GM12874 (cell line): ENCODE measurements around the gene PIK3R1.

Experiments used
- TF ChIP-seq, protein P1 (sequence below): IDR thresholded peaks from 2 replicates; pipeline ENCODE4 v1.5.1; 2011; ENCODE audit warnings: low read depth, mild to moderate bottlenecking, control low read depth, low read length, moderate library complexity; ENCODE audit not compliant: insufficient read depth

Gene PIK3R1

DNA sequence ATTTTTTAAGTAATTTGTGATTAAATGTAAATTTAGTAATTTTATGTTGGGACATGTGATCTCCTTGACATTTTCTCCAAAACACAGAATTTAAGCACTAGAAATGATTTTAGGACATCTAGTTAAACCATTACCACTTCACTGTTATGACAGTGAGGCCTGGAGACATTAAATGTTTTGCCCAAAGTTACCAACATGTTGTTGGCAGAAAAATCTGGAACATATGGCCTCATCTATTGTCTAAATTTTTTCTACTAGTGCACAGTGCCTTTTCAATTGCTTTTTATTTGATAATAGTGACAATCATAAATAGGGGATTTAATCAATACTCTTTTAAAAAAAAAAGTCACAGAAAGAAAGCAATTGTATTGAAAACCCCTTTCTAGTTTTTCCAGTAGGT is 45.6 kb downstream of the PIK3R1 start:
- TF ChIP-seq, protein P1, sequence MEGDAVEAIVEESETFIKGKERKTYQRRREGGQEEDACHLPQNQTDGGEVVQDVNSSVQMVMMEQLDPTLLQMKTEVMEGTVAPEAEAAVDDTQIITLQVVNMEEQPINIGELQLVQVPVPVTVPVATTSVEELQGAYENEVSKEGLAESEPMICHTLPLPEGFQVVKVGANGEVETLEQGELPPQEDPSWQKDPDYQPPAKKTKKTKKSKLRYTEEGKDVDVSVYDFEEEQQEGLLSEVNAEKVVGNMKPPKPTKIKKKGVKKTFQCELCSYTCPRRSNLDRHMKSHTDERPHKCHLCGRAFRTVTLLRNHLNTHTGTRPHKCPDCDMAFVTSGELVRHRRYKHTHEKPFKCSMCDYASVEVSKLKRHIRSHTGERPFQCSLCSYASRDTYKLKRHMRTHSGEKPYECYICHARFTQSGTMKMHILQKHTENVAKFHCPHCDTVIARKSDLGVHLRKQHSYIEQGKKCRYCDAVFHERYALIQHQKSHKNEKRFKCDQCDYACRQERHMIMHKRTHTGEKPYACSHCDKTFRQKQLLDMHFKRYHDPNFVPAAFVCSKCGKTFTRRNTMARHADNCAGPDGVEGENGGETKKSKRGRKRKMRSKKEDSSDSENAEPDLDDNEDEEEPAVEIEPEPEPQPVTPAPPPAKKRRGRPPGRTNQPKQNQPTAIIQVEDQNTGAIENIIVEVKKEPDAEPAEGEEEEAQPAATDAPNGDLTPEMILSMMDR = no peak

DNA sequence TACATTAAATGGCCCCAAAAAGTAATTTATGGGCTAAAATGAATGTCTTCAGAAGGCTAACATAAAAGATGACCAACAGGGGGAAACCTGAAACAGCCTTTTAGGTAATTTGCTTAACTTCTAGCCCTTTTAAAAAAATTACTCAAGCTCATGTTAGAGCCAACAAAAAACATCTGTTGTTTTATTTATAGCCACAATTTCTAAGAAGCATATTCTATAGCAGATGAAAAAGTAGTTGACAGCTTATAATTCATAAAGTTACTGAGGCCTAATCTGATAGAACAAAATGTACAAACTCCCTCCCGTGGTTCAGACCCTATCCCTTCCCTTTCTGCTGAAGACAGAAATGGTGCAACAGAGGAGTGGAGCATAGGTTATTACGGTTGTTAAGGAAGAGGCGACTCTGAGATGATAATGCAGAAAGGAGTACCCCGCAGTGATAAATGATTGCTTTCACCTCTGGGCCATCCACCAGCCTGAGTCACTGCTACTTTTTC is 46.1 kb downstream of the PIK3R1 start:
- TF ChIP-seq, protein P1 = no peak

- TF ChIP-seq, protein P1 = no peak
These were observed 48.7 kb downstream of the PIK3R1 start for GRCh38 chr5:68264024-68264956.

DNA sequence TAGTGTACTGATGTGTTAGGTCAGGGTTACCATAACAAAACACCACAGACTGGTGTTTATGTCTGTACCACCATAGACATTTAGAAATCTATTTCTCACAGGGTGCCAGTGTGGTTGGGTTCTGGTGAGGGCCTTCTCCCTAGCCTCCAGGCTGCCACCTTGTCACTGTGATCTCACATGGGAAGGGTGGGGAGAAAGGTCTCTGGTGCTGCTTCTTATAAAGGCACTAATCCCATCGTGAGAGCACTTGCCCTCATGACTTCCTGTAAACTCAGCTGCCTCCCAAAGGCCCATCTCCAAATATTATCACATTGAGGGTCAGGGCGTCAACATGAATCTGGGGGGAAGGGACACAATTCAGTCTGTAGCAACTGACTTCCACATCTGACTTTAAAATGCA is 49.8 kb downstream of the PIK3R1 start:
- TF ChIP-seq, protein P1 = no peak

DNA sequence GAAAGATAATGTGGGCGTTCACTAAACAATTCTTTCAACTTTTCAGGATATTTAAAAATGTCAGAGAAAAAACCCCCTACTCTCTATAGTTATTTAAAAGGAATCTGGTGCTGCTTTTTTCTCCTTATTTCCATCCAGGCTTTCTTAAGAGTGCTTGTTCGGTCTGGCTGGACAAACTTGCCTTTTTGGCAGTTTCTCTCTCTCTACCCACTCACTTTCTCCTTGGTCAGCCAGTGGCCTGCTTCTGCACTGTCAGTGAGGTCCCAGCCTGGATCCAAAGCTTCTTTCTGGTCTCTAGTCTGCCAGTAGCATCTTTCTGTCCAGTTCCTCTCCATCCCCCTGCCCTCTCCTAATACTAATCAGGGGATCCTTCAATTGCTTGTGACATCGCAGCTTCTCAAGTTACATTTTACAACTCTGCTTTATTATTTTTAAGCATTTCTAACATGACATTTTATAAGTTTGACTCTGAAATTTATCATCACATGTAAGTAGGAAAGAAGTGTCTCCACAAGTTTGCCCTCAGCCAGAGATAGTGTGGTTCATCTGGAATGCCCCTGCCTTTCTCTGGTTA is 50.4 kb downstream of the PIK3R1 start:
- TF ChIP-seq, protein P1 = no peak

DNA sequence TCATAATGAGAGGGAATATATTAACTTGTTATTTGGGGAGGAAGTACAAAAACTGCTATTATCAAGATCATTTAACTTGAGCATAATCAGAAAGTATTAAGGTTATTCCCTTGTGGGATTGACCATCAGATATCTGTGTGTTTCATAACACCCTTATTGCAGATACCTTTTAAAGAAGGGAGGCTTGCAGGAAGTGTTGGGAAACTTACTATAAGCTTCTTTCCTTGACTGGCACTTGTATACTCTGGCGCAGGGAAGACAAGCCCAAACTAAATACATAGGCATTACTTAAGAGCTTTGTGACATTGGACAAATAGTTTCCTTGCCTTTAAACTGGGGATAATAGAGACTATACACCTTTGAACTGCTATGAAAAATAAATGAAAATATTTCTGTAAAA is 50.9 kb downstream of the PIK3R1 start:
- TF ChIP-seq, protein P1 = no peak

DNA sequence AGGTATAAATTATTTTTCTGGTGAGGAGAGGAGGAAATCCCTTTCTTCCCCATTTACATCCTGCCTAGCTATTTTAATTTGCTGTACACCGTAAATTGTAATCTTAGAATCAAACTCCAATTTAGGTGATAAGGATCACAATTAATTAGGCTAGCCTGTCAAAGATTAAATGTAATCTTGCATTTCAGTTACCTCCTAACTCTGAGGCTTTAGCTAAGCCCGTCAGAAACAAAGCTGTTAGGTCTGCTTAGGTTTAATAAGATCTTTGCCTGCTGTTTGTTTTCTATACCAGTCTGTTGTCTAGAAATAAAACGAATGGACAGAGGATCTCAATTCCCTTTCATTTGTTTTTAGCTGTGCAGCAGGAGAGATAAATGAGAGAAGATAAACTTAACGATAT is 51.5 kb downstream of the PIK3R1 start:
- TF ChIP-seq, protein P1 = no peak
